HepG2 (cell line): ENCODE measurements around the gene DOCK9. TPM values are rescaled to one million over a fixed set of nuclear protein-coding genes. Genes with fewer than 3 reads are reported as not detected.

Experiments used
- ATAC-seq: fragments of 200-7000 bp; cut with Tn5 transposase; 3 replicates; pipeline ENCODE4 v1.9.1; 2020; ENCODE audit warnings: mild to moderate bottlenecking, moderate library complexity
- BruUV-seq: library from RNA; stranded (reverse); fragments of 400-500 nt; replicated peaks from 2 replicates; lab custom pipeline; 2021; lab: Mats Ljungman, UMichigan
- CTCF ChIA-PET: fragments of 300-600 bp; formaldehyde crosslinking; extraction: SDS; loops from one replicate; lab custom pipeline; 2021; ENCODE audit warnings: low total read pairs, inconsistent platforms, low intra/inter-chr PET ratio; lab: Yijun Ruan, JAX
- POLR2A ChIA-PET: fragments of 350-600 bp; sonication (Branson Sonifier 250); formaldehyde crosslinking; loops from one replicate; lab custom pipeline; 2020; ENCODE audit warnings: antibody characterized with exemption, inconsistent platforms; lab: Yijun Ruan, JAX
- DNase-seq: peaks from one replicate; pipeline ENCODE4 v3.0.0-alpha.2; 2015; ENCODE audit warnings: low spot score
- FAIRE-seq: peaks from 3 replicates; lab custom pipeline; 2011; peaks lifted over from hg19 to GRCh38; lab: Jason Lieb, UNC
- H2AFZ ChIP-seq: one replicate; pipeline ENCODE4 v1.6.1; 2011; ENCODE audit warnings: low read length, inconsistent platforms
- H3K27ac ChIP-seq: fragments of 300-600 bp; 3 replicates; pipeline ENCODE4 v1.8.0; 2011; ENCODE audit warnings: mixed run types, mild to moderate bottlenecking, mixed read lengths, low read length, inconsistent platforms; ENCODE audit not compliant: insufficient read depth; ENCODE audit errors: extremely low read length
- H3K27me3 ChIP-seq, 2 experiments: fragments of 200-600 bp in 1 of 2; 2 replicates in 1 of 2; 3 replicates in 1 of 2; pipeline versions ENCODE4 v1.6.0 to v1.8.0; 2011; ENCODE audit warnings: low read length in 2 of 2, mild to moderate bottlenecking in 2 of 2, moderate library complexity in 2 of 2, inconsistent platforms in 1 of 2; ENCODE audit not compliant: insufficient read depth in 2 of 2, control insufficient read depth in 1 of 2
- H3K36me3 ChIP-seq, 2 experiments: fragments of 200-600 bp in 1 of 2; replicated peaks in 1 of 2; 2 replicates in 1 of 2; 3 replicates in 1 of 2; pipeline versions ENCODE4 v1.5.1 to v1.8.0; 2011; ENCODE audit warnings: low read length in 2 of 2, inconsistent platforms in 1 of 2; ENCODE audit not compliant: insufficient read depth in 2 of 2, control insufficient read depth in 1 of 2
- H3K4me1 ChIP-seq: 2 replicates; pipeline ENCODE4 v1.5.1; 2012; ENCODE audit warnings: low read length, inconsistent platforms; ENCODE audit not compliant: insufficient read depth
- H3K4me2 ChIP-seq: 2 replicates; pipeline ENCODE4 v1.6.0; 2011; ENCODE audit warnings: low read depth, low read length, inconsistent platforms
- H3K4me3 ChIP-seq, 3 experiments: fragments of 200-600 bp in 1 of 3; sonication (generic), shearing (Covaris generic) in 1 of 3; replicated peaks in 1 of 3; 2 replicates each; pipeline ENCODE4 v1.5.1; 2011 to 2016; ENCODE audit warnings: low read length in 3 of 3, inconsistent platforms in 2 of 3, low read depth in 2 of 3, mild to moderate bottlenecking in 2 of 3, control low read depth in 1 of 3, mixed read lengths in 1 of 3; ENCODE audit not compliant: insufficient read depth in 1 of 3
- H3K79me2 ChIP-seq: one replicate; pipeline ENCODE4 v1.6.1; 2011; ENCODE audit warnings: low read length, inconsistent platforms; ENCODE audit not compliant: insufficient read depth
- H3K9ac ChIP-seq: 2 replicates; pipeline ENCODE4 v1.6.0; 2011; ENCODE audit warnings: mild to moderate bottlenecking, low read depth, low read length, inconsistent platforms; ENCODE audit not compliant: insufficient read depth
- H3K9me3 ChIP-seq: 2 replicates; pipeline ENCODE4 v1.5.1; 2012; ENCODE audit warnings: mild to moderate bottlenecking, low read length
- H4K20me1 ChIP-seq: 2 replicates; pipeline ENCODE4 v1.6.0; 2011; ENCODE audit warnings: inconsistent platforms, mild to moderate bottlenecking, low read length, moderate library complexity; ENCODE audit not compliant: insufficient read depth
- CREBL2 ChIP-seq: sonication (generic); formaldehyde crosslinking; IDR thresholded peaks from 2 replicates; pipeline ENCODE4 v1.8.1; 2023; ENCODE audit warnings: missing genetic modification reagents, mild to moderate bottlenecking, borderline replicate concordance
- DR1 ChIP-seq: sonication (generic); formaldehyde crosslinking; IDR thresholded peaks from 2 replicates; pipeline ENCODE4 v1.8.0; 2021; ENCODE audit warnings: mild to moderate bottlenecking, missing genetic modification reagents, inconsistent platforms
- IRF1 ChIP-seq: sonication (generic); formaldehyde crosslinking; IDR thresholded peaks from 2 replicates; pipeline ENCODE4 v1.4.0; 2020; ENCODE audit warnings: low read depth, mild to moderate bottlenecking, missing genetic modification reagents
- MTA3 ChIP-seq: sonication (generic); formaldehyde crosslinking; IDR thresholded peaks from 2 replicates; pipeline ENCODE4 v1.4.0; 2020; ENCODE audit warnings: missing genetic modification reagents
- NCOA5 ChIP-seq: sonication (generic); formaldehyde crosslinking; IDR thresholded peaks from 2 replicates; pipeline ENCODE4 v1.4.0; 2020; ENCODE audit warnings: missing genetic modification reagents
- TMF1 ChIP-seq: sonication (generic); formaldehyde crosslinking; IDR thresholded peaks from 2 replicates; pipeline ENCODE4 v1.8.1; 2022; ENCODE audit warnings: low read depth, missing genetic modification reagents
- ZNF326 ChIP-seq: sonication (generic); formaldehyde crosslinking; IDR thresholded peaks from 2 replicates; pipeline ENCODE4 v1.4.0; 2020; ENCODE audit warnings: missing genetic modification reagents, borderline replicate concordance
- ZNF343 ChIP-seq: sonication (generic); formaldehyde crosslinking; IDR thresholded peaks from 2 replicates; pipeline ENCODE4 v1.4.0; 2020; ENCODE audit warnings: mild to moderate bottlenecking, missing genetic modification reagents
- ZNF724P ChIP-seq: sonication (generic); formaldehyde crosslinking; IDR thresholded peaks from 2 replicates; pipeline ENCODE4 v1.8.0; 2022; ENCODE audit warnings: missing genetic modification reagents, borderline replicate concordance
- ZSCAN22 ChIP-seq: sonication (generic); formaldehyde crosslinking; IDR thresholded peaks from 2 replicates; pipeline ENCODE4 v1.4.0; 2020; ENCODE audit warnings: mild to moderate bottlenecking, missing genetic modification reagents
- WGBS: methylation state at CpG from one replicate; pipeline ENCODE4 v1.1.6; 2017; ENCODE audit warnings: low lambda C conversion rate; 5-methylcytosine and 5-hydroxymethylcytosine counted together
- in situ Hi-C: cut with HindIII; loops from 2 replicates; pipeline ENCODE4 v1.10.0; 2017; ENCODE audit warnings: low pct_unique_long_range_greater_than_20kb; ENCODE audit not compliant: extremely low pct_ligation_motif_present
- intact Hi-C: fragments of 100-400 bp; cut with micrococcal nuclease; formaldehyde crosslinking; loops from one replicate; pipeline ENCODE4 v1.10.0; 2022; ENCODE audit not compliant: unreplicated experiment
- polyA plus RNA-seq, 8 experiments: library from polyadenylated mRNA; depleted of rRNA in 3 of 8; stranded (reverse) in 7 of 8; unstranded in 1 of 8; fragments of >200 nt; fragmentation: Illumina TruSeq in 4 of 8; extraction: Trizol in 4 of 8; gene quantifications; 2 replicates each; pipeline versions ENCODE4 v1.2.1 to v1.2.3, GENCODE V29; 2011 to 2016; ENCODE audit warnings: low read depth in 4 of 8, missing spikeins in 1 of 8, mixed read lengths in 1 of 8; ENCODE audit not compliant: insufficient read depth in 1 of 8
- total RNA-seq, 5 experiments: library from RNA; depleted of rRNA; stranded (reverse); fragments of >200 nt; fragmentation: Illumina TruSeq; extraction: Trizol; gene quantifications; 2 replicates each; pipeline ENCODE4 v1.2.3, GENCODE V29; 2016; ENCODE audit warnings: low read depth in 1 of 5
- TF ChIP-seq, protein P1 (sequence below): sonication (generic); formaldehyde crosslinking; IDR thresholded peaks from 2 replicates; pipeline ENCODE4 v1.9.0; 2021; ENCODE audit warnings: mild to moderate bottlenecking, missing genetic modification reagents
- TF ChIP-seq, protein P2 (sequence below): sonication (generic); formaldehyde crosslinking; IDR thresholded peaks from 2 replicates; pipeline ENCODE4 v1.4.0; 2020; ENCODE audit warnings: missing genetic modification reagents, mild to moderate bottlenecking, borderline replicate concordance

The DOCK9 gene
- total and polyA plus RNA-seq, 2 of the 13 experiments (the other 11 are each of a cell fraction or from before 2014, with no cell fraction given) = 0.44 to 0.97 TPM

- no TSS peak for BruUV-seq
- DNase-seq (no peak), FAIRE-seq (no peak), ATAC-seq (no peak)
- H3K36me3 ChIP-seq = no peaks in the 10 kb centered on the region
- H3K9ac ChIP-seq = no peak overlapping the region
- H3K79me2 ChIP-seq = no peaks in the 10 kb centered on the region
- in situ Hi-C loops (no loop called here), intact Hi-C loops (no loop called here)
- H3K27me3 ChIP-seq = no peaks in the 10 kb centered on the region
- H3K27ac ChIP-seq = no peak overlapping the region
- POLR2A ChIA-PET = no interaction called here
- no peaks in the 10 kb centered on the region for H4K20me1 ChIP-seq
- no peak overlapping the region for H3K4me3 ChIP-seq
- CTCF ChIA-PET = no interaction called here
- no peak overlapping the region for H3K4me2 ChIP-seq
- H3K9me3 ChIP-seq = no peaks in the 10 kb centered on the region
- no peak overlapping the region for H2AFZ ChIP-seq
- no peaks in the 10 kb centered on the region for H3K4me1 ChIP-seq
- TF ChIP-seq ZSCAN22 (CRISPR knock-in tag) (no peak), CREBL2 (no peak), ZNF724P (no peak), ZNF326 (no peak), ZNF343 (CRISPR knock-in tag) (no peak), IRF1 (CRISPR knock-in tag) (no peak), DR1 (CRISPR knock-in tag) (no peak), MTA3 (no peak), NCOA5 (CRISPR knock-in tag) (no peak), TMF1 (CRISPR knock-in tag) (no peak)
- TF ChIP-seq, protein P1, sequence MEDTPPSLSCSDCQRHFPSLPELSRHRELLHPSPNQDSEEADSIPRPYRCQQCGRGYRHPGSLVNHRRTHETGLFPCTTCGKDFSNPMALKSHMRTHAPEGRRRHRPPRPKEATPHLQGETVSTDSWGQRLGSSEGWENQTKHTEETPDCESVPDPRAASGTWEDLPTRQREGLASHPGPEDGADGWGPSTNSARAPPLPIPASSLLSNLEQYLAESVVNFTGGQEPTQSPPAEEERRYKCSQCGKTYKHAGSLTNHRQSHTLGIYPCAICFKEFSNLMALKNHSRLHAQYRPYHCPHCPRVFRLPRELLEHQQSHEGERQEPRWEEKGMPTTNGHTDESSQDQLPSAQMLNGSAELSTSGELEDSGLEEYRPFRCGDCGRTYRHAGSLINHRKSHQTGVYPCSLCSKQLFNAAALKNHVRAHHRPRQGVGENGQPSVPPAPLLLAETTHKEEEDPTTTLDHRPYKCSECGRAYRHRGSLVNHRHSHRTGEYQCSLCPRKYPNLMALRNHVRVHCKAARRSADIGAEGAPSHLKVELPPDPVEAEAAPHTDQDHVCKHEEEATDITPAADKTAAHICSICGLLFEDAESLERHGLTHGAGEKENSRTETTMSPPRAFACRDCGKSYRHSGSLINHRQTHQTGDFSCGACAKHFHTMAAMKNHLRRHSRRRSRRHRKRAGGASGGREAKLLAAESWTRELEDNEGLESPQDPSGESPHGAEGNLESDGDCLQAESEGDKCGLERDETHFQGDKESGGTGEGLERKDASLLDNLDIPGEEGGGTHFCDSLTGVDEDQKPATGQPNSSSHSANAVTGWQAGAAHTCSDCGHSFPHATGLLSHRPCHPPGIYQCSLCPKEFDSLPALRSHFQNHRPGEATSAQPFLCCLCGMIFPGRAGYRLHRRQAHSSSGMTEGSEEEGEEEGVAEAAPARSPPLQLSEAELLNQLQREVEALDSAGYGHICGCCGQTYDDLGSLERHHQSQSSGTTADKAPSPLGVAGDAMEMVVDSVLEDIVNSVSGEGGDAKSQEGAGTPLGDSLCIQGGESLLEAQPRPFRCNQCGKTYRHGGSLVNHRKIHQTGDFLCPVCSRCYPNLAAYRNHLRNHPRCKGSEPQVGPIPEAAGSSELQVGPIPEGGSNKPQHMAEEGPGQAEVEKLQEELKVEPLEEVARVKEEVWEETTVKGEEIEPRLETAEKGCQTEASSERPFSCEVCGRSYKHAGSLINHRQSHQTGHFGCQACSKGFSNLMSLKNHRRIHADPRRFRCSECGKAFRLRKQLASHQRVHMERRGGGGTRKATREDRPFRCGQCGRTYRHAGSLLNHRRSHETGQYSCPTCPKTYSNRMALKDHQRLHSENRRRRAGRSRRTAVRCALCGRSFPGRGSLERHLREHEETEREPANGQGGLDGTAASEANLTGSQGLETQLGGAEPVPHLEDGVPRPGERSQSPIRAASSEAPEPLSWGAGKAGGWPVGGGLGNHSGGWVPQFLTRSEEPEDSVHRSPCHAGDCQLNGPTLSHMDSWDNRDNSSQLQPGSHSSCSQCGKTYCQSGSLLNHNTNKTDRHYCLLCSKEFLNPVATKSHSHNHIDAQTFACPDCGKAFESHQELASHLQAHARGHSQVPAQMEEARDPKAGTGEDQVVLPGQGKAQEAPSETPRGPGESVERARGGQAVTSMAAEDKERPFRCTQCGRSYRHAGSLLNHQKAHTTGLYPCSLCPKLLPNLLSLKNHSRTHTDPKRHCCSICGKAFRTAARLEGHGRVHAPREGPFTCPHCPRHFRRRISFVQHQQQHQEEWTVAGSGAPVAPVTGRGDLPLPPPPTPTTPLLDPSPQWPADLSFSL (CRISPR knock-in tag) = no peak
- TF ChIP-seq, protein P2, sequence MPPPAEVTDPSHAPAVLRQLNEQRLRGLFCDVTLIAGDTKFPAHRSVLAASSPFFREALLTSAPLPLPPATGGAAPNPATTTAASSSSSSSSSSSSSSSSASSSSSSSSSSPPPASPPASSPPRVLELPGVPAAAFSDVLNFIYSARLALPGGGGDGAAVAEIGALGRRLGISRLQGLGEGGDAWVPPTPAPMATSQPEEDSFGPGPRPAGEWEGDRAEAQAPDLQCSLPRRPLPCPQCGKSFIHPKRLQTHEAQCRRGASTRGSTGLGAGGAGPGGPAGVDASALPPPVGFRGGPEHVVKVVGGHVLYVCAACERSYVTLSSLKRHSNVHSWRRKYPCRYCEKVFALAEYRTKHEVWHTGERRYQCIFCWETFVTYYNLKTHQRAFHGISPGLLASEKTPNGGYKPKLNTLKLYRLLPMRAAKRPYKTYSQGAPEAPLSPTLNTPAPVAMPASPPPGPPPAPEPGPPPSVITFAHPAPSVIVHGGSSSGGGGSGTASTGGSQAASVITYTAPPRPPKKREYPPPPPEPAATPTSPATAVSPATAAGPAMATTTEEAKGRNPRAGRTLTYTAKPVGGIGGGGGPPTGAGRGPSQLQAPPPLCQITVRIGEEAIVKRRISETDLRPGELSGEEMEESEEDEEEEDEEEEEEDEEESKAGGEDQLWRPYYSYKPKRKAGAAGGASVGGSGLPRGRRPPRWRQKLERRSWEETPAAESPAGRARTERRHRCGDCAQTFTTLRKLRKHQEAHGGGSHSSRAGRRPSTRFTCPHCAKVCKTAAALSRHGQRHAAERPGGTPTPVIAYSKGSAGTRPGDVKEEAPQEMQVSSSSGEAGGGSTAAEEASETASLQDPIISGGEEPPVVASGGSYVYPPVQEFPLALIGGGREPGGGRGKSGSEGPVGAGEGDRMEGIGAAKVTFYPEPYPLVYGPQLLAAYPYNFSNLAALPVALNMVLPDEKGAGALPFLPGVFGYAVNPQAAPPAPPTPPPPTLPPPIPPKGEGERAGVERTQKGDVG (CRISPR knock-in tag) = no peak
- 67% methylated on average over 11 of the region's 11 CpGs for WGBS
These were observed 19.3 kb upstream of the DOCK9 start for GRCh38 chr13:98997011-98997730.
